ENCODE data around the gene SQOR. TPM values are rescaled to one million over a fixed set of nuclear protein-coding genes. Genes with fewer than 3 reads are reported as not detected.
A peak's percentile ranks its signal among the peaks of the same experiment; 100 is the strongest.

The SQOR gene
- total RNA-seq, 1 donor from 2014 or later = 50.6 TPM

DNA sequence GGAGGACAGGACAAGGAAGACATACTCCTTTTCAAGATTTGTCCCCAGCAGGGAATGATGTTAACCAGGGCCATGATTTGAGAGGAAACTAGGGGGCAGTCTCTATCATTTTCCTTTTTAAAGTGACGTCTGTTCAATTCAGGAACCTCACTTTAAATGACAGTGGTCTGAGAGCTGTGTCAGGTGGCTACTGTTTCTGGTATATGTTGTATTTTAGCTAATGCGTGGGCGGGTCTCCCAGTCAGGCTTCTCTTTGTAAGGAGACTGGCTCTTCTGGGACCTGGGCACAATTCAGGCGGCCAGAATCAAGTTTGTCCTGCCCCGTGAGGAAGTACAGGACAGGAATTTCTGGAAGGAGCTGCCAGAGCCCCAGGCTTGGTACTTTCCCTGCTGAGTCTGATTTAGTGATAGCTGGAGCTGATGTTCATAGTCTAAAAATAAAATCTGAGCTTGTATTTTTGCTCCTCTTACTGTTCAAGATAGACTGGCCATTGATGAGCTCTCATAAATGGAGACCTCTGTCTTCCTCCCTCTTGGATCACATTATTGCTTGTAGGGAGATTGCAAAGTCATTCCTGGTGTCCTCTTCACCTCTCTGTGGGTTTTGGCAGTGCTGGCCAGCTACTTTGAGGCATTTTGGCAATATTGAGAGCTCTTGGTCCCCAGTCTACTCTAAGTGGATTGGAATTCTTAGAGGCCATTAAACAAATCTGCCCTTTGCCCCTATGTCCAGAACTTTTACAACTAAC, 25.6 kb downstream of the SQOR start:
- DNase-seq (ENCODE audit: low spot score) = no peak

DNA sequence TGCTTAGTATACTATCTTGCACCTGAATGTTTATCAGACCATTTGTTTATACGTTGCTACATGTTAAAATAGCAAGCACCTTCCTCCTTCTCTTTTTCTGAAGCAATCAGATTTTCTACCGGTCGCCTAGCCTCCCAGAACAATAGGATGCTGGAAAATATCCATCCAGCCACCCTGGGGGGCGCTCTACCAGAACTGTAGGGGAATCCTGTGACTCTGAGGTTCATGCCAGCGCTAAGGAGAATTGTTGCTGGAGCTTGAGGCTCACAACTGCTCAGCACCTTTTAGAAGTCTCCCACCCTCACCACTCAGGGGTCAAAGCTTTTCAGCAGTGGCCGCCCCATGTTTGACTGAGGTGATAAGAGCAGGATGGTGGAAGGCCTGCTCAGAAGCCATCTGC, 27.5 kb downstream of the SQOR start:
- DNase-seq (ENCODE audit: low spot score) = no peak

DNA sequence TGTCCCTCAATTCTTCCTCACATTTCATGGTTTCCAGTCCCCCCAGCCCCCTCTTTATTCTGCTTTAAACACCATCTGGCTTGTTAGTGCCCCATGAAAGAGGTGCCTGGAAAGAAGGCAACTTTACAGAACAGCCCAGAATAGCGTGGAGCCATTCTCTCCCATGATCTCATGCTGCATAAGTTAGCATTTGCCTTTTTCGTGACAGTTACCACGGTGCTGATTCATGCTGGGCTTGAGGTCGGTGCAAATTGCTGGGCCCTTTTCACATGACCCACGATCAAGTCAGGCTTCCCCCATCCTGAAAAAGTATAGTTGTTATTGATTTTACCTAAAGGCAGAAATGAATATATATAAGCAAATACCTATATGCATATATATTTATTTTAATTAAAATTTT, 29.6 kb downstream of the SQOR start:
- DNase-seq (ENCODE audit: low spot score) = no peak

DNA sequence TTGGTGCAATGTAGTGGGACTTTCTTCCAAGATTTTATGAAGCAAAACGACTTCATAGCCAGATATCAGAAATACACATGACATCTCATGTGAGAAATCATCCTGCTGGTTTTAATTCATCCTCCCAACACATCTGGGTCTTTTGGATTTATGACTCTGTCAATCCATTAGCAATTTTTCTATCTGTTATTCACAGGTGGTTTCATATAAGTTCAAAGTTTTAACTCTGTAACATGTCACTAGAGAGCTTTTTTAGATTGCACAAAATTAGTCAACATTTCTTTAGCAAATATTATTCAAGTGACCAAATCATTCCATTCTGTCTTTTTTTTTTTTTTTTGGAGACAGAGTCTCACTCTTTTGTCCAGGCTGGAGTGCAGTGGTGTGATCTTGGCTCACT, 30.4 kb downstream of the SQOR start:
- no peak for DNase-seq (ENCODE audit: low spot score)

DNA sequence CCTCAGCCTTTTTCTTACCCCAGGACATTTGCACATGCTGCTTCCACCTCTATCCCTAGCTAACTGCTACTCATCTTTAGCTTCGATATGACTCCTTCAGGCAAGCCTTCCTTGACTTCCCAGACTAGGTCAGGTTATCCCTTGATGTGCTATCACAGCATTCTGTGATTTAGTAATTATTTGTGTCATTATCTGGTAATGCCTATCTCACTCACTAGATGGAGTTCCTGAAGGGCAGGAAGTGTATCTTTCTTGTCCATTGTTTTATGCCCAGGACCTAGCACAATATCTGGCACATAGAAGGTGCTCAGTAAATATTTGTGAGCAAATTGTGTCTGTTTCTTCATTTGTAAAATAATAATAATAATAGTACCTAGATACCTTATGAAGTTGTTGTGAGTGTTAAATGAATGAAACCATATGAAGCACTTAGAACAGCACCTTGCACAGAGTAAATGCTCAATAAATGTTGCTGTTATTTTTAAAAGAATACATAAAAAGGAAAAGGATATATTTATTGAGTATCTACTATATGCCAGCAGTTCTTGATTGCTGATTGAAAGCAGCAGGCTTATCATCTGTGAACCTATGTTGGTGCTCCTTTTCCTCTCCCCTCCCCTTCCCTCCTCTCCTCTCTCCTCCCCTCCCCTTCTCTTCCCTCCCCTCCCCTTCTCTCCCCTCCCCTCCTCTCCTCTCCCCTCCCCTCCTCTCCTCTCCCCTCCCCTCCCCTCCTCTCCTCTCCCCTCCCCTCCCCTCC, 31.5 kb downstream of the SQOR start:
- DNase-seq (ENCODE audit: low spot score) = no peak

DNA sequence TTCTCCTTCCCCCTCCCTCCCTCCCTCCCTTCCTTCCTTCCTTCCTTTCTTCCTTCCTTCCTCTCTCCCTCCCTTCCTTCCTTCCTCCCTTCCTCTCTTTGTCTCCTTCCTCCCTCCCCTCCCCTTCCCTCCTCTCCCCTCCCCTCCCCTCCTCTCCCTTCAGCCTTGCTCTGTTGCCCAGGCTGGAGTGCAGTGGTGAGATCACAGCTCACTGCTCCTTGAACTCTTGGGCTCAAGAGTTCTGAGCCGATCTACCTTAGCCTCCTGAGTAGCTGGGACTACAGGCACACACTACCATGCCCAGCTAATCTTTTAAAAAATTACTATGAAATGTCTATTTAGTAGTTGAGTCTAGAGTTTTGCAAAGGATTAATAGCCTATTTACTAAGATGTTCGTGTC, 32.2 kb downstream of the SQOR start:
- no peak for DNase-seq (ENCODE audit: low spot score)

DNA sequence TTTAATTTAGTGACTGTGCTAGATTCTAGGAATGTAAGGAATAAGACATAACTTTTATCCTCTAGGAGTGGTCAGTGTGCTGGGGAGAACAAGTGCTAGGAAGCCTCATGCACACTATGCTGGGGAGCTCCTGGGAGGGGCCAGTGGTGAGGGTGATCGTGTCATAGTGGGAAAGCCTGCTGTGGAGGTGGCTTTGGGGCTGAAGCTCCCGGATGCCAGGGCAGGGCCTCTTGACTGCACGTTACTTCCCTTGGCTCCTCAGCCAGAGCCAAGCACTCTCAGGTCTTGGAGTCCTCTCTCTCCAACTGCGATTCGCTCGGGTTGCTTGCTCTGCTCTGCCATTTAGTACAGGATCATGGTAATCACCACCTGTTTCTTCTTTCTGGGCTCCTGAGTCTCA, 33.6 kb downstream of the SQOR start:
- DNase-seq (ENCODE audit: low spot score) = no peak

DNA sequence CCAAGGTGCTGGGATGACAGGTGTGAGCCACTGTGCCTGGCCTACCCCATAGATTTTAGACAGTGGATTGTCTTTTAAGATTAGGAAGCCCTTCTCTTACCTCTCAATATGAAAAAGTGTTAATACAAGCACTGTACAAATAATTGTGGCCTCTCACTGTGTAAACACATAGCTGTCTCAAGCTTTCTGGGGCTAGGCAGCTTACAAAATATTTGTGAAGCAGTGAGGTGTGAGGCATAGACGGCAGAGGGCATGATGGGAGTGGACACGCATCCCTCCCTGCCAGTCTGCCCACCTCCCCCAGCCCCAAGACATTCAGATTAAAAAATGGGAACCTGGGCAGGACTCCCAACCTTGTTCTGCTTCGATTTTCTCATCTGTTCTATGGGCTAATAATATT, 34.6 kb downstream of the SQOR start:
- no peak for DNase-seq (ENCODE audit: low spot score)

DNA sequence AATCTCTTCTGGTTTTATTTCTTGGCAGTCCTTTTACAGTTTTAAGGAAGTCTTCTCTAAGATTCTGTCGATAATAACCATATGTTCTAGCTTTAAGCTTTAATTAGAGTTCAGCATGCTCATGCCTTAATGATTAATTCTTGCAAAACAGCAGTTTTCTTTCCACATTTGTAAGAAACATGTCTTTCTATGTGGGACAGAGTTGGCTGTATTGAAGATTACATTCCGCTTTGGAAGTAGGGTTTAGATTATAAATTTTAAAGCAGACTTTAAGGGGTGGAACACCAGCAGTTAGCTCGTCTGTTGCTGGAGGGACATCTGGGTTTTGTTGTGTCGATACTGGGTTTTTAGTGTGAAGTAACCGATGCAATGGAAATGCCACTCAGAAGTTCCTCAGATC, 35.3 kb downstream of the SQOR start:
- DNase-seq (ENCODE audit: low spot score) = peak; percentile 87

DNA sequence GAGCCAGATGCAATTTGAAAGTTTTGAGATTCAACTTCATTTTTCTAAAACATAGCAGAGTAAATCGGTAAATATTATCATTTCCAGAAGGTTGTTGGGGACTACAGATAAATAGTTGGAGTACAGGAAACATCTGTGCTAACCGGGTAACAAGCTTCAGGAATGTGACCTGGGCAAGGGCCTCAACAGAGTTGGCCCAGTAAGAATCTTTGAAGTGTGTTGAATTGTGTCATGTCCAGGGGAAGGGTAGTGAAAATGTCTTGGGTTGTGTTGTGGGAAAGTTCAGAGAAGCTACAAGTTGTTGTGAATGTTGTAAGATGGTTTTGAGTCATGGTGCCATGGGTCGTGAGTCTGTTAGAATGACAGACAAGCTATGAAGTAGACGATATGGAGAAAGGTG, 35.7 kb downstream of the SQOR start:
- DNase-seq (ENCODE audit: low spot score) = no peak

DNA sequence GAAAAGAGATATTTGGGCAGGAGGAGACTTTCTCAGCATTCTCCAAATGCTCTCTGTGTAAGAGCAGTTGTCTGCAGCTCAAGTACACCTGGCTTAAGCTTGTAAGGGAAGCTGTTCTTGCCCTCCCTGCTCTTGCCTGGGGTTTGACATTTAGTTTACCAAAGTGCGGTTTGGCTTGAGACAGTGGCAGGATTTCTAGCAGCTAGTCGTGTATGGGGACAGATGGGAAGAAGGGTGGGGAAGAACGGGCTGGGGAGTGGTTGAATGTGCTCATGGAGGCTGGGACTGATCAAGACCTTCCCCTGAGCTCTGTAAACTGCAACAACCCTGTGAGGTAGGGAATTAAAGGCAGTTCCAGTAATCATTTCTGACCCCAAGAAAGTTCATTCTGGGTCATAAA, 39.8 kb downstream of the SQOR start:
- no peak for DNase-seq (ENCODE audit: low spot score)

DNA sequence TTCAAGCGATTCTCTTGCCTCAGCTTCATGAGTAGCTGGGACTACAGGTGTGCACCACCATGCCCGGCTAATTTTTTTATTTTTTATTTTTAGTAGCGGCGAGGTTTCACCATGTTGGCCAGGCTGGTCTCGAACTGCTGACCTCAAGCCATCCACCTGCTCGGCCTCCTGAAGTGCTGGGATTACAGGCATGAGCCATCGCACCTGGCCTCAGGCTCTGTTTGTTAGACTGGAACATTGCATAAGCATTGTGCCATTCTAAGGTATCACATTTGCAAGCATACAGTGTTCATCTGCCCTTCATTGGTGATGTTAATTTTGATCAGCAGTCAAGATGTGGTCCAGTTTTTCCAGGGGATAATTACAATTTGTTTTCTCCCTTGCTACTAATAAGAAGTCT, 43.0 kb downstream of the SQOR start:
- no peak for DNase-seq (ENCODE audit: low spot score)

DNA sequence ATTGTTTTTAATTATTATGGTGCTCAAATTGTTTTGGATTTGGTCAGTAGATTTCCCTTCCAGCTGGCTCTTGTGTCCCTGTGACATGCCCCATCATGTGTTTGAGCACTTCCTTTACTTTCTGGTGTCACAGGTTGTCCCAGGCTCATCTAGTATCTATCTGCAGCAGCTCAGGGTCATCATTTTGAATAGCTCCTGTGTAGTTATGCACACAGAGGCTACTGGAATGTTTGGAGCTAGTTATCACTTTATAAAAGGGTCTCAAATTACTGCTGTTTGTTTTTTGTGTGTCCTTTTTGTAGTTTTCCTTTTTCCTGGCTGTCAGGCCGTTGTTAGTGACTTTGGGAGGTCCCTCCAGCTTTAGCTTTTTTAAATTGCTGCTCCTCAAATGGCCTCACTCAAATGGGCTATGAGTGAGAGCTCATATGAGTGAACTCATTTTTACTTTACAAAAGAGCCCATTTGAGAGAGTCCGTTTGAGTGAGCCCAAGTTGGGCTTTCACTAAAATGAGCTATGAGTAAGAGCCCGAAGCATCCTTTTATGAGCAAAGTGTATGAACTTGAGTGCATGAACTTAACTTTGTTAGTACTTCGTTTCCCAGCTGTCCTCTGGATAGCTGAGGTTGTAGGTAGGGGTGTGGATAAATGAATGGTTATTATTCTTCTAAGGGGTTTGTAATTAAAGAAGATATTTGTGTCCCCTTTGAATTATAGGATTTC, 43.8 kb downstream of the SQOR start:
- DNase-seq (ENCODE audit: low spot score) = no peak

DNA sequence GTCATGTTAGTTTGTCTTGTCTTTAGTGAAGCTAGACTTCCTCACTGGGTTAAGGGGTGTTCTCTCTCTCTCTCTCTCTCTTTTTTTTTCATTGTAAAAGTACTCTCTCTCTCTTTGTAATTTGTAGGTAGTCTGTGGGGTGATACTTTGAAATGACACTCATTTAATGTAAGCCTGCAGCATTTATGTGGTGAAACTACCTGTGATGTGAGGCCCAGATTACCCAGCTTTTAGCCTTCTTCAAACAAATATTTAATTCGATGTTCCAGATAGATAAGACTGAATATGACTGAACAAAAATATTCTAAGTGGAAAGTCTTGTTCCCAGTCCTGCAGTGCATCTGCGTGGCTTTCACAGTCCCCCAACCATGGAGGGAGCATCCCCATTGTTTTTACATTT, 49.7 kb downstream of the SQOR start:
- peak; percentile 29 for DNase-seq (ENCODE audit: low spot score)

DNA sequence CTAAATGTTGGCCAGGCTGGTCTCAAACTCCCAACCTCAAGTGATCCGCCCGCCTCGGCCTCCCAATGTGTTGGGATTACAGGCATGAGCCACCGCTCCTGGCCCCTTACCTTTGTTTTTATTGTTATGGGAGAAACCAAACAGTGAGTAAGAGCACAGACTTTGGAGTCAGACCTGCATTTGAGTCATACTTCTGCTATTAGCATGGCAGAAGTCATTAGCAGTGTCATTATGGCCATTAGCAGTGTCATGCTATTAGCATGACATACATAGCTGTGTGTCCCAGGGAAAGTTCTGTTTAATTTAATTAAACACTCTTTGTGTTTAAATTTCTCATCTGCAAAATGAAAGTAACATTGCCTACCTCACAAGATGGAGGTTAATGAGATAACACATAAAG, 54.8 kb downstream of the SQOR start:
- no peak for DNase-seq (ENCODE audit: low spot score)

DNA sequence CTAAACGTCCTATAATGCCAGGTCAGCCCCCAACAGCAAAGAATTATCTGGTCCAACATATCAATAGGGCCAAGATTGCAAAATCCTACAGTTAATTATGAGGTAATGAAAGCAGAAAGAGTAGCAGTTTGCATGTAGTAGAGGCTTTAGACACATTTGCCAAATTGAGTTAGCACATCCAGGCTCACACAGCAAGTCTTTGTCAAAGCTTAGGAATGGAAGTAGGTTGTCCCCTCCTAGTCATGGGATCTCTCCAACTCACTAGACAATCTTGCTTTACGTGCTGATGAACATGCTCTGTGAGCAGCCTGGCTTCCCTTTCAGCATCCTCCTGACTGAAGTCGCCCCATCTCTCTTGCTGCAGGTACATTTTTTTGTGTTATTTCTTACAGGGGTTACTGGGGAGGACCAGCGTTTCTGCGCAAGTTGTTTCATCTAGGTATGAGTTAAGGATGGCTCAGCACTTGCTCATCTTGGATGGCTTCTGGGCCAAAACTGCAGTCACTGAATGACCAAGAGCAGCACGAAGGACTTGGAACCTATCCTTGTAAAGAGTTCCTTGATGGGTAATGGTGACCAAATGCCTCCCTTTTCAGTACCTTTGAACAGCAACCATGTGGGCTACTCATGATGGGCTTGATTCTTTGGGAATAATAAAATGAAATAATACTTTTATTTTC, 55.9 kb downstream of the SQOR start:
- no peak for DNase-seq (ENCODE audit: low spot score)

DNA sequence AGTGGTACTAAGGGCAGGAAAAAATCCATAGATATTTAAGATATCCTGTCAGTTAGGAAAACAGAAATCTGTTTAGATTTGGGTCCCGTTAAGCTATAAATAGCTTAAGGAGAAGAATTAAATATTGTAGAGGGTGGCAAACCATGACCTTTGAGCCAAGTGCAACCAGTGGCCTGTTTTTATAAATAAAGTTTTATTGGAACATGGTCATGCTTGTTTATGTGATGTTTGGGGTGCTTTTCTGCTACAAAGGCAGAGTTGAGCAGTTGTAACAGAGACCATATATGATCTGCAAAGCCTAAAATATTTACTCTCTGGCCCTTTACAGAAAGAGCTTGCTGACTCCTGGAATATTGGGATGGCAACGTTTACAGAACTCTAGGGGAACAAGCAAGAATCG, 66.3 kb downstream of the SQOR start:
- no peak for DNase-seq (ENCODE audit: low spot score)

DNA sequence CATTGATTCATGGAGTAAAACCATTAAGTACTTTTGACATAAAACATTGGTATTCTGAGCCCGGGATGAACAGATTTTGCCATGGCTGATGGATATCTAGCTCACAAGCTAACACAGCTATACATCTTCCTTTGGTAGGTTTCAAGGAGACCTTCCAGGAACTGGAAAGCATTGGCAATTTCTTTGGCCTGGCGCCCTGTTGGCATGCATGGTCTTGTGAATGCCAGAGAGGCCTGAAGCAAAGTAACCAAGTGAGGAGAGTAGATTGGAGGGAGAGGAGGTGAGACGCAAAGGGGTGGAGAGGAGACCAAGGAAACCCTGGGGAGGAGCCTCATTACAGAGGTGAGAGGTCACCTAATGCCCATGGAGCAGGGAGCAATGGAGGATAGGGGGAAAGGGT, 67.2 kb downstream of the SQOR start:
- DNase-seq (ENCODE audit: low spot score) = no peak

DNA sequence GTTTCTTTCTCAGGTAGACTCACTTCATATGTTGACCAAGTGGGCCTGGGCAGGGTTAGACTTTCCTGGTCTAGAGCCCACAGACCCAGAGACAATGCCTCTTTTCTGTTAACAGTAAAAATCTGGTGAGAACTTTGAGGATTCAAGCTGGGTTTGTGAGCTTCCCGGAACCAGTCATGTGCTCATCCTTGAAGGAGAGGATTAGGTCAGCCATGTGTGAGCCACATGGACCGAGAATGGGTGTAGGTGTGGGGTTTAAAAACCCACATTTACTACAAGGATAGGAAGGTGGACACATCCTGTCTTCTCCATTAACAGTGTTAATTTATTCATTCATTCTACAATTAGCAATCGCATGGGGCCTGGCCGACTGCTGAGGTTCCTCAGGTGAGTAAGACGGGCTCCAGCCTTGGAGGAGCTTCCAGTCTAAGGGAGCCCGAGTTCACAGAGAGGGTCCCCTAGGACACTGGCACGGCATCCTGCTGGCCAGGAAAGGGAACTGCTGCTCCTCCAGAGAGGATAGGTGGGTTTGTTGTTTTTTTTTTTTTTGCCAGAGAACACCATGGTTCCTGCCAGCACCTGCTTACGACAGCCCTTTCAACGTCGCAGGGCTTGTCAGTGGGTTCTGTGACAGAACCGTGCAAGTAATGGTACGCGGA, 69.0 kb downstream of the SQOR start:
- no peak for DNase-seq (ENCODE audit: low spot score)

DNA sequence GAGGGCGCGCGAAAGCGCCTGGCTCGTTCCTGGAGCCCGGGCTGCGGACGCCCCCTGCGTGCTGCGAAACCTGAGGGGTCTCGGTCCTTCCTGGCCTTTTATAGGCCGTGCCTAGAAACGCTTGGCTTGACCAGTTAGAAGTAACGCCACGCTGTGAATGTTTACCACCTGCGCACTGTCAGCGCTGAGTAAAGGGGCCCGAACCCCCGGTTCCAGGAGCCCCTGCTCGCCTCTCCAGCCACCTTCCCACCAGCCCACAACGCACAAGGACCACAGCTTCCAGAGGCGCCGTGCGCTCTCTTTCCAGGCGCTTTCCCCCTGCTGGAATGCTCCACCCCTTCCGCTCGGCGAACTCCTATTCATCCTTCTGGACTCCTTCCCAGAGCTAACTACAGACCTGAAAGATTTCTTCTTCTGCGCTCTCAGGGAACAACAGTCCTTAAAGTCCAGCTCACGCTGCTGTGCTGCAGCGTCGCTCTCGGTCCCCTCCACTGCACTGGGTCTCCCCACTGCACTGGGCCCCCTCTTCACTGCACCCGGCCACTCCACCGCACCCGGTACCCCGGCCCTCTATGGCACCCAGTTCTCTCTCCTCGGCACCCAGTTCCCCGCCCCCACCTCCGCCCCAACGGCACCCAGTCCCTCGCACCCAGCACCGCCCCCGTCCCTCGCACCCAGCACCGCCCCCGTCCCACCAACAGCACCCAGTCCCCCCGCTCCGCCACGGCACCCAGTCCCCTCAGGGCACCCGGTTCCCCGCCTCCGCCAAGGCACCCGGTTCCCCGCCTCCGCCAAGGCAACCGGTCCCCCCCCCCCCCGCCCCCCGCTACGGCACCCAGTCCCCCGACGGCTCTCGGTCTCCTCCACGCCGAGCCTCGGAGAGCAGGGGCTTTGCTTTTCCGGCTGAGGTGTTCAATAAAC, 69.8 kb downstream of the SQOR start:
- DNase-seq (ENCODE audit: low spot score) = peak; percentile 9

Data from umbilical cord (tissue), 2 donors.